ENCODE results near the gene FXYD1. TPM values are rescaled to one million over a fixed set of nuclear protein-coding genes. Genes with fewer than 3 reads are reported as not detected.
A peak's percentile ranks its signal among the peaks of the same experiment; 100 is the strongest.

The FXYD1 gene
- total and polyA plus RNA-seq, 2 of the 8 experiments (the other 6 are each of a cell fraction or from before 2014, with no cell fraction given): 1.6 to 8.1 TPM

- Histone ChIP-seq H2BK5ac (ENCODE audit: low read depth, low read length) (no peak overlapping the region), H3K79me2 (ENCODE audit: control insufficient read depth in 1 of 2, insufficient read depth in 2 of 2, low read length in 2 of 2) (no peaks in the 10 kb centered on the region), H3K27me3 (replicated peaks in 1 of 4; ENCODE audit: control insufficient read depth in 3 of 4, extremely low read depth in 1 of 4, insufficient read depth in 3 of 4, low read length in 3 of 4) (peaks cover 0 to 15% (median 8%) of the 10 kb centered on the region in 4 experiments; a peak in 5 of 7 replicates), H3K14ac (ENCODE audit: insufficient read length) (no peak overlapping the region), H2BK120ac (replicated peaks; ENCODE audit: low read depth, low read length) (no peak overlapping the region), H3K4me1 (replicated peaks in 1 of 4; ENCODE audit: control insufficient read depth in 3 of 4, insufficient read depth in 4 of 4, low read length in 3 of 4) (peaks cover 5 to 30% (median 23%) of the 10 kb centered on the region in 4 experiments), H4K5ac (ENCODE audit: insufficient read length, low read depth, low read length) (no peak overlapping the region), H4K20me1 (replicated peaks in 1 of 2; ENCODE audit: control insufficient read depth in 1 of 2, insufficient read depth in 2 of 2, low read length in 2 of 2) (peaks cover 0 to 3% of the 10 kb centered on the region in 2 experiments), H2BK15ac (ENCODE audit: low read length) (no peak overlapping the region; the same call in 1 of the 2 replicates), H3K4me3 (ENCODE audit: extremely low read depth in 1 of 4, insufficient read depth in 2 of 4, low read depth in 3 of 4, low read length in 4 of 4) (peak overlapping the region in 2 of 4 experiments; percentile 48 to 65; a peak in 4 of 8 replicates), H3K4ac (replicated peaks; ENCODE audit: insufficient read length, low read depth, low read length) (no peak overlapping the region), H3K56ac (replicated peaks; ENCODE audit: insufficient read length, low read depth, low read length) (no peak overlapping the region), H4K8ac (ENCODE audit: extremely low read depth, insufficient read depth, low read length) (no peak overlapping the region), H2BK20ac (ENCODE audit: low read length) (peak overlapping the region; percentile 72; the same call in 1 of the 2 replicates), H2AK5ac (ENCODE audit: low read depth, low read length) (0 out of 2 replicates have a peak overlapping the region, but pooled peaks have one; percentile 5), H3K9ac (replicated peaks in 1 of 4; ENCODE audit: extremely low read depth in 1 of 4, low read depth in 3 of 4, low read length in 3 of 4) (no peak overlapping the region), H3K9me3 (ENCODE audit: insufficient read depth in 2 of 2, low read depth in 1 of 2, low read length in 1 of 2) (no peaks in the 10 kb centered on the region), H3K79me1 (ENCODE audit: low read depth, low read length) (no peaks in the 10 kb centered on the region), H2BK12ac (ENCODE audit: low read depth, low read length) (peak overlapping the region; percentile 39; the same call in 1 of the 2 replicates), H3K23me2 (ENCODE audit: low read depth, low read length) (peaks cover 20% of the 10 kb centered on the region; the same call in 1 of the 2 replicates), H3K27ac (ENCODE audit: low read depth, low read length) (no peak overlapping the region), H3K4me2 (ENCODE audit: insufficient read depth in 1 of 2, low read depth in 2 of 2, low read length in 2 of 2) (peak overlapping the region; percentile 78 to 82), H3K23ac (ENCODE audit: insufficient read length) (no peak overlapping the region), H2AFZ (ENCODE audit: low read length) (no peak overlapping the region), H4K91ac (replicated peaks; ENCODE audit: insufficient read length, low read length) (no peak overlapping the region), H3K18ac (ENCODE audit: extremely low read depth, low read length) (peak overlapping the region; percentile 48), H3K36me3 (ENCODE audit: control insufficient read depth in 2 of 4, insufficient read depth in 4 of 4, low read length in 3 of 4) (no peaks in the 10 kb centered on the region)
- FAIRE-seq (peak; percentile 36), DNase-seq (ENCODE audit: low read depth in 1 of 2, low spot score in 2 of 2) (no peak)
- WGBS, 2 experiments (ENCODE audit: extremely low coverage in 1 of 2, insufficient coverage in 1 of 2, insufficient read length in 1 of 2, insufficient replicate concordance in 2 of 2, low coverage in 1 of 2, low lambda C conversion rate in 2 of 2, missing lambda C conversion rate in 1 of 2): 33% methylated on average over 3 of the region's 3 CpGs; no CpG with 5 or more reads in 1 of the 2 experiments
- ChIA-PET CTCF (ENCODE audit: partially characterized antibody) (interaction anchor here (0.6 to 3.7 kb wide), 10 partner anchors 9 to 76 kb away, joined by 3 to 60 read pairs (median 4); partner anchors contain the start of gene FXYD5), POLR2A (ENCODE audit: partially characterized antibody) (interaction anchor here (0.8 to 4.8 kb wide), 4 partner anchors 10 to 107 kb away, joined by 3 to 67 read pairs (median 4); partner anchors contain the start of gene FXYD5)
- no peak for TF ChIP-seq CTBP2 (IDR thresholded peaks at IDR 0.05; ENCODE audit: borderline replicate concordance, insufficient read depth, insufficient read length, low read length)
- TF ChIP-seq CREB1 (IDR thresholded peaks at IDR 0.05): no peak
- no peak for TF ChIP-seq SRF (IDR thresholded peaks at IDR 0.05; ENCODE audit: low read depth, low read length)
- TF ChIP-seq YY1 (IDR thresholded peaks at IDR 0.05; ENCODE audit: low read depth, low read length): no peak
- no peak for TF ChIP-seq POLR2AphosphoS5 (IDR thresholded peaks at IDR 0.05; ENCODE audit: low read depth, low read length)
- no peak for TF ChIP-seq POLR2A (IDR thresholded peaks at IDR 0.05; ENCODE audit: control extremely low read depth in 1 of 2, low read depth in 2 of 2, low read length in 2 of 2)
- no peak for TF ChIP-seq POU5F1 (IDR thresholded peaks at IDR 0.05; ENCODE audit: low read depth, low read length)
- TF ChIP-seq HDAC6 (IDR thresholded peaks at IDR 0.05; ENCODE audit: low read depth, low read length): no peak
- no peak for TF ChIP-seq TBP (IDR thresholded peaks at IDR 0.05; ENCODE audit: low read depth, low read length)
- TF ChIP-seq SIX5 (IDR thresholded peaks at IDR 0.05; ENCODE audit: low read depth, low read length): no peak
- no peak for TF ChIP-seq NANOG (IDR thresholded peaks at IDR 0.05; ENCODE audit: insufficient read depth, low read depth, low read length, poor library complexity, severe bottlenecking)
- TF ChIP-seq JUND (IDR thresholded peaks at IDR 0.05; ENCODE audit: low read length): no peak
- no peak for TF ChIP-seq SP4 (IDR thresholded peaks at IDR 0.05; ENCODE audit: low read length)
- no peak for TF ChIP-seq MAFK (IDR thresholded peaks at IDR 0.05; ENCODE audit: low read depth, low read length)
Measured at GRCh38 chr19:35143818-35144217, 5.2 kb downstream of the FXYD1 start.

Measured in H1 (cell line).